CD4-positive, CD25-positive, alpha-beta regulatory T cell (primary cell): Measurements from ENCODE around the gene NEK8. TPM values are rescaled to one million over a fixed set of nuclear protein-coding genes. Genes with fewer than 3 reads are reported as not detected.

ENCODE experiments used
- ATAC-seq, 2 donors: fragments of 150-1000 bp; cut with Tn5 transposase; one replicate each; pipeline ENCODE4 v1.10.0; 2021; ENCODE audit warnings: low read depth in 2 of 2, moderate number of reproducible peaks in 2 of 2, moderate library complexity in 1 of 2
- DNase-seq, 3 donors: peaks; one replicate each; pipeline versions ENCODE4 v3.0.0 to v3.0.0-alpha.2; 2012 to 2022; ENCODE audit warnings: mixed read lengths in 1 of 3
- H3K27ac ChIP-seq: one replicate; pipeline ENCODE4 v1.7.0; 2013; ENCODE audit warnings: mild to moderate bottlenecking, low read length; ENCODE audit not compliant: insufficient read depth, poor library complexity, severe bottlenecking
- H3K27me3 ChIP-seq: one replicate; pipeline ENCODE4 v1.7.0; 2013; ENCODE audit warnings: low read length; ENCODE audit not compliant: control insufficient read depth, insufficient read depth
- H3K36me3 ChIP-seq: one replicate; pipeline ENCODE4 v1.7.0; 2013; ENCODE audit warnings: mild to moderate bottlenecking, low read length, moderate library complexity; ENCODE audit not compliant: control insufficient read depth, insufficient read depth
- H3K4me1 ChIP-seq: 2 replicates; pipeline ENCODE4 v1.7.0; 2013; ENCODE audit warnings: mild to moderate bottlenecking, low read length; ENCODE audit not compliant: insufficient read depth, control insufficient read depth, poor library complexity, severe bottlenecking
- H3K4me3 ChIP-seq: one replicate; pipeline ENCODE4 v1.7.0; 2013; ENCODE audit warnings: low read depth, mild to moderate bottlenecking, low read length, moderate library complexity
- H3K9me3 ChIP-seq, 2 experiments: 1 replicate in 1 of 2; 2 replicates in 1 of 2; pipeline ENCODE4 v1.7.0; 2013; ENCODE audit warnings: low read length in 2 of 2, mild to moderate bottlenecking in 1 of 2, moderate library complexity in 1 of 2; ENCODE audit not compliant: control insufficient read depth in 2 of 2
- H3K27ac Mint-ChIP-seq, 3 donors: one replicate each; pipeline ENCODE4 v1.8.0; 2020 to 2022; ENCODE audit warnings: mild to moderate bottlenecking in 3 of 3, mixed read lengths in 3 of 3, moderate library complexity in 2 of 3
- H3K27me3 Mint-ChIP-seq: one replicate; pipeline ENCODE4 v1.8.0; 2022; ENCODE audit warnings: mild to moderate bottlenecking, mixed read lengths
- H3K36me3 Mint-ChIP-seq: one replicate; pipeline ENCODE4 v1.8.0; 2020; ENCODE audit warnings: mixed read lengths
- H3K4me1 Mint-ChIP-seq, 4 donors: one replicate each; pipeline ENCODE4 v1.8.0; 2020 to 2022; ENCODE audit warnings: mixed read lengths in 4 of 4, mild to moderate bottlenecking in 1 of 4
- H3K4me3 Mint-ChIP-seq, 4 donors: one replicate each; pipeline ENCODE4 v1.8.0; 2020 to 2022; ENCODE audit warnings: mild to moderate bottlenecking in 4 of 4, mixed read lengths in 4 of 4, moderate library complexity in 3 of 4
- H3K9me3 Mint-ChIP-seq, 7 donors: one replicate each; pipeline ENCODE4 v1.8.0; 2020 to 2022; ENCODE audit warnings: mixed read lengths in 7 of 7, mild to moderate bottlenecking in 3 of 7, moderate library complexity in 2 of 7
- polyA plus RNA-seq, 4 donors: library from polyadenylated mRNA; unstranded; fragments of 300-500 nt; fragmentation: Illumina TruSeq; gene quantifications; one replicate each; pipeline ENCODE4 v1.2.3, GENCODE V29; 2021
- total RNA-seq: library from RNA; stranded (reverse); gene quantifications from one replicate; pipeline ENCODE4 v1.2.3, GENCODE V29; 2022

NEK8 gene
- total and polyA plus RNA-seq, 5 donors from 2014 or later = 1.8 to 7.5 (median 2.1) TPM

- Histone ChIP-seq H3K9me3 (no peaks in the 10 kb centered on the region), H3K27me3 (no peaks in the 10 kb centered on the region), H3K36me3 (peaks cover 80% of the 10 kb centered on the region), H3K4me3 (no peak overlapping the region), H3K27ac (no peak overlapping the region), H3K4me1 (no peaks in the 10 kb centered on the region)
- ATAC-seq = no peak
- Mint-ChIP-seq H3K9me3 (no peaks in the 10 kb centered on the region), H3K4me1 (peaks cover 0 to 2% (median 0%) of the 10 kb centered on the region in 4 donors), H3K27me3 (no peaks in the 10 kb centered on the region), H3K4me3 (no peak overlapping the region), H3K36me3 (peaks cover 41% of the 10 kb centered on the region), H3K27ac (peak overlapping the region in 1 of 3 donors; percentile 65)
- DNase-seq = no peak
These were observed 34.7 kb upstream of the NEK8 start for GRCh38 chr17:28693869-28694268.

- H3K36me3 ChIP-seq = peaks cover 90% of the 10 kb centered on the region
- peaks cover 0 to 2% (median 0%) of the 10 kb centered on the region in 7 donors for H3K9me3 Mint-ChIP-seq
- no peaks in the 10 kb centered on the region for H3K27me3 Mint-ChIP-seq
- H3K4me3 Mint-ChIP-seq = no peak overlapping the region
- H3K4me3 ChIP-seq = no peak overlapping the region
- H3K4me1 Mint-ChIP-seq = peaks cover 0 to 2% (median 0%) of the 10 kb centered on the region in 4 donors
- DNase-seq = no peak
- H3K36me3 Mint-ChIP-seq = peaks cover 47% of the 10 kb centered on the region
- no peak for ATAC-seq
- H3K4me1 ChIP-seq = no peaks in the 10 kb centered on the region
- H3K27ac Mint-ChIP-seq = no peak overlapping the region
- H3K9me3 ChIP-seq = no peaks in the 10 kb centered on the region
- H3K27me3 ChIP-seq = no peaks in the 10 kb centered on the region
- H3K27ac ChIP-seq = no peak overlapping the region
These were observed 30.2 kb upstream of the NEK8 start for GRCh38 chr17:28698253-28698941.

DNA sequence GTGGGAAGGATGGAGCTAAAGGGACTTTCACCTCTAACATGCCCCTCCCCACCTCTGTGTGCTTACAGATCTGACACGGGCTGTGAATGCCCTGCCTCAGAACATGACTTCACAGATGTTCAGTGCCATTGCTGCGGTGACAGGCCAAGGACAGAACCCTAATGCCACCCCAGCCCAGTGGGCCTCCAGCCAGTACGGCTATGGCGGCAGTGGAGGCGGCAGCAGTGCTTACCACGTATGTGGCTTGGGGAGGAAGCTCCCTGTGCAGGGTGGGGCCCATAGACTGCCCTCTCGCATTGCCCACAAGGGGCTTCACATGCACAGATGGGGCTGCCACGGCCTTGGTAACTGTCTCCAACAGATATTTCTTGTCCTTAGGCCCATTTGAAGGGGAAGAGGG is 28.3 kb upstream of the NEK8 start:
- no peak overlapping the region for H3K4me3 Mint-ChIP-seq
- no peak for ATAC-seq

GRCh38 chr17:28700830-28701492 is 27.6 kb upstream of the NEK8 start:
- peak overlapping the region in 2 of 3 donors; percentile 20 to 76 for H3K27ac Mint-ChIP-seq
- H3K36me3 Mint-ChIP-seq = peaks cover 36% of the 10 kb centered on the region
- peaks cover 0 to 2% (median 0%) of the 10 kb centered on the region in 7 donors for H3K9me3 Mint-ChIP-seq
- ATAC-seq (no peak), DNase-seq (no peak)
- Histone ChIP-seq H3K4me1 (no peaks in the 10 kb centered on the region), H3K27me3 (no peaks in the 10 kb centered on the region), H3K4me3 (no peak overlapping the region), H3K9me3 (no peaks in the 10 kb centered on the region), H3K27ac (no peak overlapping the region), H3K36me3 (peaks cover 67% of the 10 kb centered on the region)
- no peak overlapping the region for H3K4me3 Mint-ChIP-seq
- H3K27me3 Mint-ChIP-seq = no peaks in the 10 kb centered on the region
- H3K4me1 Mint-ChIP-seq = peaks cover 0 to 3% (median 0%) of the 10 kb centered on the region in 4 donors

More for the DNA sequence above, 28.3 kb upstream of the NEK8 start:
- Mint-ChIP-seq H3K27ac (no peak overlapping the region), H3K4me1 (peaks cover 0 to 3% (median 0%) of the 10 kb centered on the region in 4 donors), H3K27me3 (no peaks in the 10 kb centered on the region), H3K36me3 (peaks cover 38% of the 10 kb centered on the region), H3K9me3 (peaks cover 0 to 2% (median 0%) of the 10 kb centered on the region in 7 donors)
- Histone ChIP-seq H3K4me1 (no peaks in the 10 kb centered on the region), H3K9me3 (no peaks in the 10 kb centered on the region), H3K27me3 (no peaks in the 10 kb centered on the region), H3K36me3 (peaks cover 73% of the 10 kb centered on the region), H3K4me3 (no peak overlapping the region), H3K27ac (no peak overlapping the region)
- DNase-seq = no peak

DNA sequence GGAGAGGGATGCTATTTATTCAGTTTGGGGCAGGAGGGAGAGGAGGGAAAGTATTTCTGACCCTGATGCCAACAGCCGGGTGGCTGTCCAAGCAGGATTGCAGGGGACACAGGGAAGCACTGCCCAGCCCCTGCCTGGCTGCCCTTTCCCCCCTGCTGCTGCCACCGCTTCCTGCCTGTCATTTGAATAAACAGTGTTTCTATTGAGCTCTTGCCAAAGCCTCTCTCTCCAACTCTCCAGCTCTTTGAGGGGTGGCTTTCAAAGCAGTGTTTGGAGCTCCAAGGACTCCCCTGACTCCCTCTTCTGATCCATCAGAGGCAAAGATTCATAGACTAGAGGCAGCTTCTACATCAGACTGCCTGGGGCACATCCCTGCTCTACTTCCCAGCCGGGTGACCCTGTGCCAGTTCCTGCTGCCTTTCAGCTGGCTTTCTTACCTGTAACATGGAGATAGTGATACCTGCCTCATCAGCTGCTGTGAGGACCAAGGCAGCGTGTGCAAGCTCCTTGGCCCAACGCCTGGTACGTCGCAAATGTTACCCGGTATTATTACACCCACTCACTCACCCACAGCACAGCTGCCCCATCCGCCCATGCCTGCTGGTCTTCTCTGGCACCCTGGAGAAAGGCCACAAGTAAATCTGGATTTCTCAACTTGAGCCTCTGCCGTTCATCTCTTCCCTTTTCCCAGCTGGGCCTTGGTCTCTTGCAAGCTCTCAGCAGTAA is 26.4 kb upstream of the NEK8 start:
- peaks cover 36% of the 10 kb centered on the region for H3K36me3 Mint-ChIP-seq
- H3K4me3 ChIP-seq = no peak overlapping the region
- H3K27me3 Mint-ChIP-seq = no peaks in the 10 kb centered on the region
- peaks cover 0 to 2% (median 0%) of the 10 kb centered on the region in 7 donors for H3K9me3 Mint-ChIP-seq
- peaks cover 0 to 3% (median under 1%) of the 10 kb centered on the region in 4 donors for H3K4me1 Mint-ChIP-seq
- H3K27ac ChIP-seq = no peak overlapping the region
- DNase-seq (no peak), ATAC-seq (no peak)
- H3K27me3 ChIP-seq = no peaks in the 10 kb centered on the region
- peak overlapping the region in 2 of 3 donors; percentile 36 to 87 for H3K27ac Mint-ChIP-seq
- H3K9me3 ChIP-seq = no peaks in the 10 kb centered on the region
- H3K36me3 ChIP-seq = peaks cover 59% of the 10 kb centered on the region
- no peak overlapping the region for H3K4me3 Mint-ChIP-seq
- no peaks in the 10 kb centered on the region for H3K4me1 ChIP-seq

DNA sequence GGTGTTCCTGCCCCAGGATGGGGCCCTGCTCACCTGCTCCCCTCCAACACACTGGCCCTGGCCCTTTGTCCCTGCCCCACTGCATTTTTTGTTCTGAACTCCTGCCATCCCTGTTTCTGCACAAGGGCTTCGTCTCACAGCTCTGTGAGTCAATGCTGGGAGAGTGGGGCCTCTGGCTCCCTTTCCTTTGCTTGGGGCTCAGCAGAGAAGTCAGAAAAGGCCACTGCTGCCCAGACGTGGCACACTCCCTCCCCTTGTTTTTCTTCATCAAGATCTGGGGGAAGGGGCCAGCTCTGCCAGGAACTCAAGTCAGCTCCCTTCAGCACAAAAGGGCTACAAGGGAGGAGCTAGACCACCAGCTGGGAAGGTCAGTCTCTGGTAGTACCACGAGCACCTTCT is 25.8 kb upstream of the NEK8 start:
- Mint-ChIP-seq H3K4me1 (peaks cover 0 to 7% (median 2%) of the 10 kb centered on the region in 4 donors), H3K27me3 (no peaks in the 10 kb centered on the region), H3K27ac (peak overlapping the region in 1 of 3 donors; percentile 15), H3K4me3 (no peak overlapping the region), H3K9me3 (peaks cover 0 to 2% (median 0%) of the 10 kb centered on the region in 7 donors), H3K36me3 (peaks cover 32% of the 10 kb centered on the region)
- H3K4me1 ChIP-seq = no peaks in the 10 kb centered on the region
- DNase-seq (no peak), ATAC-seq (no peak)
- H3K36me3 ChIP-seq = peaks cover 54% of the 10 kb centered on the region
- no peaks in the 10 kb centered on the region for H3K9me3 ChIP-seq
- no peak overlapping the region for H3K27ac ChIP-seq
- no peaks in the 10 kb centered on the region for H3K27me3 ChIP-seq
- H3K4me3 ChIP-seq = no peak overlapping the region

DNA sequence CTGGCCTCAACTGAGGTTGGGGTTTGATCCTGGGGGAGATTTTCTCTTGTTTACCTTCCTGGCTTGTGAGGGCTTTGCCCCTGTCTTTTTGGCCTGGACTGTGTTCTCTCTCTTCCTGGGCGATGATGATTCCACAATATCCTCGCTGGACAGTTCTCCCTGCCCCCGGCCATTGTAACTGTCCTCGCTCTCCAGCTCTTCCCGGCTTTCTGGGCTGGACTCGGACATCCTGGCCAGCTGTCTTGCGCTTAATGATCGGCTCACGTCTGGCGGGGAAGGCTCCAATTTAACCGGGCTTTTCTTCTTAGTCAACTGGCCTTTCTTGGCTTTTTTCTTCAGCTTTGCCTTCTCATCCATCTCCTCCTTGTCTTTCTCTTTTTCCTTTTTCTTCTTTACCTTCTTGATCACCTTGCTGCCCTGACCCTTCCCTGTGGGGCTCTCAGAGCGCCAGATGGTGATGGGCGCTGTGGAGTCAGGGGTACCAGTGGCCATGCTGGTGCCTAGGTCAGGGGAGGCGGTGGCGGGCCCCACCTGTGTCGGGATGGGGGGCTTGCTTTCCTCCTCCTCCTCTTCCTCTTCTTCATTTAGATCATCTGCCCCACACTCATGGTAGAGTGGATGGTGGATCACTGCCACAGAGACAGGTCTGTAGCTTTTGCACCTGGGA is 24.9 kb upstream of the NEK8 start:
- Mint-ChIP-seq H3K27me3 (no peaks in the 10 kb centered on the region), H3K36me3 (peaks cover 26% of the 10 kb centered on the region), H3K9me3 (peaks cover 0 to 2% (median 0%) of the 10 kb centered on the region in 7 donors), H3K27ac (peak overlapping the region in 2 of 3 donors; percentile 15 to 65), H3K4me1 (peaks cover 0 to 7% (median 3%) of the 10 kb centered on the region in 4 donors), H3K4me3 (no peak overlapping the region)
- Histone ChIP-seq H3K9me3 (no peaks in the 10 kb centered on the region), H3K27ac (no peak overlapping the region), H3K4me1 (no peaks in the 10 kb centered on the region), H3K27me3 (no peaks in the 10 kb centered on the region), H3K36me3 (peaks cover 44% of the 10 kb centered on the region), H3K4me3 (no peak overlapping the region)
- no peak for DNase-seq
- ATAC-seq = no peak
